Astrocyte (in vitro differentiated cells and primary cell): ENCODE measurements around the gene DHDH. TPM values are rescaled to one million over a fixed set of nuclear protein-coding genes. Genes with fewer than 3 reads are reported as not detected.

Experiments
- DNase-seq: peaks from one replicate; pipeline ENCODE4 v3.0.0-alpha.2; 2010; ENCODE audit warnings: low read depth
- FAIRE-seq: peaks from 2 replicates; lab custom pipeline; 2011; peaks lifted over from hg19 to GRCh38; lab: Jason Lieb, UNC
- H2AFZ ChIP-seq: 2 replicates; pipeline ENCODE4 v1.6.0; 2012; ENCODE audit warnings: low read depth, low read length, inconsistent platforms
- H3K27ac ChIP-seq: 2 replicates; pipeline ENCODE4 v1.5.1; 2011; ENCODE audit warnings: low read depth, low read length, inconsistent platforms
- H3K27me3 ChIP-seq: 2 replicates; pipeline ENCODE4 v1.6.0; 2011; ENCODE audit warnings: low read length, inconsistent platforms; ENCODE audit not compliant: insufficient read depth
- H3K36me3 ChIP-seq: 2 replicates; pipeline ENCODE4 v1.5.1; 2011; ENCODE audit warnings: low read length, inconsistent platforms; ENCODE audit not compliant: insufficient read depth
- H3K4me1 ChIP-seq: 2 replicates; pipeline ENCODE4 v1.5.1; 2011; ENCODE audit warnings: low read length, inconsistent platforms; ENCODE audit not compliant: insufficient read depth
- H3K4me2 ChIP-seq: 2 replicates; pipeline ENCODE4 v1.6.0; 2012; ENCODE audit warnings: low read length, inconsistent platforms
- H3K4me3 ChIP-seq: 2 replicates; pipeline ENCODE4 v1.5.1; 2011; ENCODE audit warnings: low read depth, mild to moderate bottlenecking, low read length, inconsistent platforms; ENCODE audit not compliant: insufficient read depth
- H3K79me2 ChIP-seq: 2 replicates; pipeline ENCODE4 v1.6.0; 2012; ENCODE audit warnings: mild to moderate bottlenecking, low read length, inconsistent platforms; ENCODE audit not compliant: insufficient read depth
- H3K9ac ChIP-seq: 2 replicates; pipeline ENCODE4 v1.6.0; 2012; ENCODE audit warnings: mild to moderate bottlenecking, low read length, inconsistent platforms
- H3K9me3 ChIP-seq: 2 replicates; pipeline ENCODE4 v1.5.1; 2012; ENCODE audit warnings: low read depth, mild to moderate bottlenecking, low read length, inconsistent platforms; ENCODE audit not compliant: insufficient read depth
- H4K20me1 ChIP-seq: 2 replicates; pipeline ENCODE4 v1.6.0; 2012; ENCODE audit warnings: low read length, inconsistent platforms; ENCODE audit not compliant: insufficient read depth
- H3K27ac Mint-ChIP-seq: one replicate; pipeline ENCODE4 v1.8.0; 2021; ENCODE audit warnings: mild to moderate bottlenecking, mixed read lengths; ENCODE audit not compliant: unreplicated experiment
- H3K27me3 Mint-ChIP-seq: one replicate; pipeline ENCODE4 v1.8.0; 2021; ENCODE audit warnings: low read depth, mixed read lengths; ENCODE audit not compliant: unreplicated experiment
- H3K36me3 Mint-ChIP-seq: one replicate; pipeline ENCODE4 v1.8.0; 2021; ENCODE audit warnings: low read depth, mixed read lengths; ENCODE audit not compliant: unreplicated experiment
- H3K4me1 Mint-ChIP-seq: one replicate; pipeline ENCODE4 v1.8.0; 2021; ENCODE audit warnings: low read depth, mixed read lengths; ENCODE audit not compliant: unreplicated experiment
- H3K4me3 Mint-ChIP-seq: one replicate; pipeline ENCODE4 v1.8.0; 2021; ENCODE audit warnings: mild to moderate bottlenecking, moderate library complexity, mixed read lengths; ENCODE audit not compliant: unreplicated experiment
- H3K9me3 Mint-ChIP-seq: one replicate; pipeline ENCODE4 v1.8.0; 2021; ENCODE audit warnings: mild to moderate bottlenecking, mixed read lengths; ENCODE audit not compliant: unreplicated experiment
- CTCF ChIP-seq: IDR thresholded peaks from 2 replicates; pipeline ENCODE4 v1.5.1; 2011; ENCODE audit warnings: low read depth, mild to moderate bottlenecking, inconsistent platforms, low read length, moderate library complexity; ENCODE audit not compliant: insufficient read depth
- EZH2 ChIP-seq: IDR thresholded peaks from 2 replicates; pipeline ENCODE4 v1.6.1; 2012; ENCODE audit warnings: mild to moderate bottlenecking, low read length, inconsistent platforms; ENCODE audit not compliant: insufficient read depth
- total RNA-seq: library from RNA; stranded (reverse); gene quantifications from 2 replicates; pipeline ENCODE4 v1.2.1, GENCODE V29; 2021

The DHDH gene
- total RNA-seq, 1 donor from 2014 or later: 0.45 TPM

- Mint-ChIP-seq H3K27me3 (peaks cover 11% of the 10 kb centered on the region), H3K27ac (peak overlapping the region; percentile 41), H3K4me3 (no peak overlapping the region), H3K36me3 (peaks cover 1% of the 10 kb centered on the region), H3K4me1 (no peaks in the 10 kb centered on the region), H3K9me3 (peaks cover 4% of the 10 kb centered on the region)
- TF ChIP-seq CTCF (no peak), EZH2 (no peak)
- Histone ChIP-seq H3K4me2 (no peak overlapping the region), H4K20me1 (no peaks in the 10 kb centered on the region), H3K4me3 (no peak overlapping the region), H3K9ac (no peak overlapping the region), H3K27me3 (peaks cover 5% of the 10 kb centered on the region), H2AFZ (no peak overlapping the region), H3K9me3 (no peaks in the 10 kb centered on the region), H3K4me1 (no peaks in the 10 kb centered on the region), H3K27ac (no peak overlapping the region), H3K79me2 (no peaks in the 10 kb centered on the region), H3K36me3 (no peaks in the 10 kb centered on the region)
- no peak for FAIRE-seq
- DNase-seq: no peak
Measured at GRCh38 chr19:48890551-48890950, 42.9 kb upstream of the DHDH start.

- no peak for FAIRE-seq
- no peaks in the 10 kb centered on the region for H3K4me1 ChIP-seq
- Mint-ChIP-seq H3K4me3 (no peak overlapping the region), H3K4me1 (no peaks in the 10 kb centered on the region), H3K36me3 (no peaks in the 10 kb centered on the region), H3K9me3 (no peaks in the 10 kb centered on the region), H3K27me3 (peaks cover 8% of the 10 kb centered on the region), H3K27ac (no peak overlapping the region)
- H3K9ac ChIP-seq: no peak overlapping the region
- no peak overlapping the region for H3K4me3 ChIP-seq
- no peak overlapping the region for H3K27ac ChIP-seq
- peaks cover 1% of the 10 kb centered on the region for H3K79me2 ChIP-seq
- peaks cover 5% of the 10 kb centered on the region for H3K27me3 ChIP-seq
- H3K9me3 ChIP-seq: no peaks in the 10 kb centered on the region
- no peak for TF ChIP-seq EZH2
- TF ChIP-seq CTCF: no peak
- no peak for DNase-seq
- peak overlapping the region; percentile 72 for H3K4me2 ChIP-seq
- no peaks in the 10 kb centered on the region for H3K36me3 ChIP-seq
- H4K20me1 ChIP-seq: no peaks in the 10 kb centered on the region
- H2AFZ ChIP-seq: no peak overlapping the region
Measured at GRCh38 chr19:48895226-48895625, 38.3 kb upstream of the DHDH start.

- Mint-ChIP-seq H3K9me3 (no peaks in the 10 kb centered on the region), H3K4me3 (no peak overlapping the region), H3K27ac (no peak overlapping the region), H3K36me3 (peaks cover 4% of the 10 kb centered on the region), H3K27me3 (peaks cover 6% of the 10 kb centered on the region), H3K4me1 (peaks cover 6% of the 10 kb centered on the region)
- no peaks in the 10 kb centered on the region for H3K36me3 ChIP-seq
- no peak for TF ChIP-seq CTCF
- peaks cover 5% of the 10 kb centered on the region for H3K27me3 ChIP-seq
- H4K20me1 ChIP-seq: no peaks in the 10 kb centered on the region
- no peak overlapping the region for H3K27ac ChIP-seq
- no peak for FAIRE-seq
- peaks cover 6% of the 10 kb centered on the region for H3K4me1 ChIP-seq
- H2AFZ ChIP-seq: peak overlapping the region; percentile 66
- DNase-seq: no peak
- H3K4me3 ChIP-seq: no peak overlapping the region
- no peaks in the 10 kb centered on the region for H3K9me3 ChIP-seq
- peak overlapping the region; percentile 72 for H3K4me2 ChIP-seq
- H3K9ac ChIP-seq: no peak overlapping the region
- H3K79me2 ChIP-seq: peaks cover 11% of the 10 kb centered on the region
Measured at GRCh38 chr19:48896191-48896720, 37.2 kb upstream of the DHDH start.
